DND-41 (cell line): Measurements from ENCODE around the gene EXOC4.
"Not testable (repeated sequence)": the region's sequence is repeated elsewhere in the genome, so short reads cannot be mapped to it uniquely, and the experiment has no call there.

Experiments used
- CTCF ChIP-seq: IDR thresholded peaks from 2 replicates; pipeline ENCODE4 v1.5.1; 2012; ENCODE audit warnings: borderline replicate concordance, low read length, moderate library complexity, mild to moderate bottlenecking; ENCODE audit not compliant: poor library complexity, severe bottlenecking; ENCODE audit errors: extremely low read depth
- EZH2 ChIP-seq: IDR thresholded peaks from 3 replicates; pipeline ENCODE4 v1.6.1; 2012; ENCODE audit warnings: borderline replicate concordance, low read depth, mild to moderate bottlenecking, moderate library complexity, low read length, inconsistent platforms; ENCODE audit not compliant: severe bottlenecking

GRCh38 chr7:133326745-133327144 lies 73.9 kb downstream of the EXOC4 start:
- TF ChIP-seq CTCF, EZH2: not testable (repeated sequence)
